GM21576 (cell line): Measurements from ENCODE around the gene TERT.
"Not testable (repeated sequence)": the region's sequence is repeated elsewhere in the genome, so short reads cannot be mapped to it uniquely, and the experiment has no call there.

ENCODE experiments used
- ATAC-seq: cut with Tn5 transposase; IDR thresholded peaks from one replicate; pipeline ENCODE4 v1.9.1; 2021; ENCODE audit warnings: mild to moderate bottlenecking, moderate library complexity; ENCODE audit not compliant: unreplicated experiment

The TERT gene

GRCh38 chr5:1280177-1281037 is 14.5 kb downstream of the TERT start:
- no peak for ATAC-seq

- no peak for ATAC-seq
Observed at GRCh38 chr5:1279443-1280151, 15.3 kb downstream of the TERT start.

- no peak for ATAC-seq
Observed at GRCh38 chr5:1278656-1279442, 16.0 kb downstream of the TERT start.

- ATAC-seq = no peak
Observed at GRCh38 chr5:1278216-1278615, 16.7 kb downstream of the TERT start.

GRCh38 chr5:1277781-1278180 is 17.1 kb downstream of the TERT start:
- no peak for ATAC-seq

- ATAC-seq = no peak
Observed at GRCh38 chr5:1277331-1277730, 17.5 kb downstream of the TERT start.

- ATAC-seq = no peak
Observed at GRCh38 chr5:1276930-1277329, 17.9 kb downstream of the TERT start.

GRCh38 chr5:1275397-1276391 is 19.2 kb downstream of the TERT start:
- not testable (repeated sequence) for ATAC-seq

GRCh38 chr5:1274471-1274870 is 20.4 kb downstream of the TERT start:
- ATAC-seq = no peak

- no peak for ATAC-seq
Observed at GRCh38 chr5:1273745-1274144, 21.1 kb downstream of the TERT start.

GRCh38 chr5:1272201-1272600 is 22.7 kb downstream of the TERT start:
- ATAC-seq = no peak

- ATAC-seq = no peak
Observed at GRCh38 chr5:1270933-1271914, 23.6 kb downstream of the TERT start.

- ATAC-seq = no peak
Observed at GRCh38 chr5:1270426-1270825, 24.4 kb downstream of the TERT start.

- ATAC-seq = no peak
Observed at GRCh38 chr5:1268666-1269065, 26.2 kb downstream of the TERT start.

GRCh38 chr5:1268056-1268455 is 26.8 kb downstream of the TERT start:
- ATAC-seq = no peak

GRCh38 chr5:1267464-1267863 is 27.4 kb downstream of the TERT start:
- ATAC-seq = not testable (repeated sequence)

- ATAC-seq = no peak
Observed at GRCh38 chr5:1266791-1267190, 28.1 kb downstream of the TERT start.

GRCh38 chr5:1265461-1266455 is 29.1 kb downstream of the TERT start:
- ATAC-seq = no peak
